Fibroblast of skin of left quadriceps (primary cell): ENCODE data around the gene ATP13A1.
A peak's percentile ranks its signal among the peaks of the same experiment; 100 is the strongest.
"Not testable (repeated sequence)": the region's sequence is repeated elsewhere in the genome, so short reads cannot be mapped to it uniquely, and the experiment has no call there.

Experiments
- DNase-seq, 2 experiments: peaks; one replicate each; pipeline ENCODE4 v3.0.0-alpha.2; 2013; ENCODE audit warnings: low read depth in 2 of 2

Gene ATP13A1

GRCh38 chr19:19663256-19664120, at the start of gene ATP13A1:
Gene ATP13A1 (minus strand): TSS chr19:19663676. CDS start chr19:19663666, 10 bp downstream.
- DNase-seq, result peak; percentile 95 to 96

DNA sequence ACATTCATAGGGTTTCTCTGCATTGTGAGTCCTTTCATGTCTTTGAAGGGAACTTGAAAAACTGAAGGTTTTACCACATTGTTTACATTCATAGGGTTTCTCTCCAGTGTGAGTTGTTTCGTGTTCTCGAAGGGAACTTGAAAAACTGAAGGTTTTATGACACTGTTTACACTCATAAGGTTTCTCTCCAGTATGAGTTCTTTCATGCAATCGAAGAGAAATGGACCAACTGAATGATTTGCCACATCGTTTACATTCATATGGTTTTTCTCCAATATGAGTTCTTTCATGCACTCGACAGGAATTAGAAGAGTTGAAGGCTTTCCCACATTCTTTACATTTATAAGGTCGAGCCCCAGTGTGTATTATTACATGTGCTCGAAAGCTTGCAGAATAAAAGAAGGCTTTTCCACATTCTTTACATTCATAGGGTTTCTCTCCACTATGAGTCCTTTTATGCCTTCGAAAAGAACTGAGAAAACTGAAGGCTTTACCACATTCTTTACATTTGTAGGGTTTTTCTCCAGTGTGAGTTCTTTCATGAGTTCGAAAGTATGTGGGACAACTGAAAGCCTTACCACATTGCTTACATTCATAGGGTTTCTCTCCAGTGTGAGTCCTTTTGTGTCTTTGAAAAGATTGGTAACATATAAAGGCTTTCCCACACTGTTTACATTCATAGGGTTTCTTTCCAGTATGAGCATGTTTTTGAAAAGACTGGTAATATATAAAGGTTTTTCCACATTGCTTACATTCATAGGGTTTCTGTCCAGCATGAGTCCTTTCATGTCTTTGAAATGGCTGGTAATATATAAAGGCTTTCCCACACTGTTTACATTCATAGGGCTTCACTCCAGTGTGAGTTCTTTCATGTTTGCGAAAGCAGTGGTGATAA, 48.7 kb upstream of the ATP13A1 start:
- no peak for DNase-seq

- DNase-seq, result no peak
These were observed 47.9 kb upstream of the ATP13A1 start for GRCh38 chr19:19711306-19711933.

GRCh38 chr19:19710506-19710905, 47.0 kb upstream of the ATP13A1 start:
- no peak for DNase-seq

DNA sequence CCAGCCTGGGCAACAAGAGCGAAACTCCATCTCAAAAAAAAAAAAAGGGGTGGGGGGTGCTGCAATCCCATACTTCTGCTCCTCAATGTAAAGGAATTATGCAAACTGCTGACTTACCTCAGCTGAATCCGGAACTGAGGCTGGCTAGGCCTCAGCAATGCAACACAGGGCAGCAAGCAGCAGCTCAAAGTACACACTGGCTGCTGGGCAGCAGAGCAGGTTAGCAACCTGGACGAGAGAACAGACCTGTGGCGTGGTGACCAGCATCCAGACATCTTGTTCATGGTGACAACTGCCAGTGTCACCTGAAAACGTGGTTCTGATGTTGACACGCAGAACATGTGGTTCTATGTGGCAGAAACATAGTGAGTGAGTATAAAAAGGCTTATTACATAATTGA, 41.4 kb upstream of the ATP13A1 start:
- no peak for DNase-seq

DNA sequence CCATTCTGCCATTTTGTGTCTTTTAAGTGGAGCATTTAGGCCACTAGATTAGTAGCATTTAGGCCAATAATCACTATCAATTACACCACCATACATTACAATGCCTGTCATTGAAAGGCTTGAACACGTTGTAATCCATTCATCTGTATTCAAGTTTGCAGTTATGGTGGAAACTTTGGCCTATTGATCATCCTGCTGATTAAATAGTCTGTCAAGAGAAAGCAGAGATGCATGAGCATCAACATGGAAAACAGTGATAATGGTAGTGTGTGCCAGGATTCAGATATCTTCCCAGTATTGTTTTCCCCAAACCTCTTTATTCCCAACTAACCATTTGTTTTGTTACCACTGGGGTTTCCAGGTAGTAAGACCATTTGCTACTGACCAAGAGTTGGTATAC, 37.0 kb upstream of the ATP13A1 start:
- not testable (repeated sequence) for DNase-seq

DNA sequence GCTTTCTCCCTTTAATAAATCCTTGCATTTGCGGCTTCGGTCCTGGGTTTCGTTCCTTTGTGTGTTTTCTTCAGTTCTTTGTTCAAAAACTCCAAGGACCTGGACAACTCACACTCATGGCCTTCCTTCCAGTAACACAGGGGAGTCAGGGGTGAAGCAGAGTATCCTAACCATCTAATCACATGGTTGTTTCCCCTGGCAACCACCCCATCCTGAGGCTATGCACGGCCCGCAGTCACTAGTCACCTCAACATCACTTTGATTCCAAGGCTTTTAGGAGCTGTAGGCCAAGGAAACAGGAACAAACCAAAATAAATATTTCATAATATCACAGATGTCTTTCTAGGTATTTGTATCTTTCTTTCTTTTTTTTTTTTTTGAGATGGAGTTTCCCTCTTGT, 34.1 kb upstream of the ATP13A1 start:
- DNase-seq, result no peak

DNA sequence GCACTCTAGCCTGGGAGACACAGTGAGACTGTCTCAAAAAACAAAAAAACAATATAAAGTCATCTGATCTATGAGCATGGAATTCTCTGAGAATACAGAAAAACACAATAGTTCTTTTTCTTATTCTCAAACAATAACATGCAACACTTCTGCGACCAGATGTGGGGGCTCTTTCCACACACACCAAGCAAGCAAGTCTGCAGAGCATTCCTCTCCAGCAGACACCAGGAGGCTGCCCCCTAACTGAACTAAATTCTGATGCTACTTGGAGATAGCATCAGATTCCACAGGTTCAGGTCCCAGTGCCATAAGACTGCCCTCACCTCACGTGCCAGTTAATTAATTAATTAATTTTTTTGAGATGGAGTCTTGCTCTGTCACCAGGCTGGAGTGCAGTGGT, 32.9 kb upstream of the ATP13A1 start:
- no peak for DNase-seq

- no peak for DNase-seq
These were observed 28.2 kb upstream of the ATP13A1 start for GRCh38 chr19:19691683-19692082.

GRCh38 chr19:19689023-19689422, 25.5 kb upstream of the ATP13A1 start:
- DNase-seq, result not testable (repeated sequence)

DNA sequence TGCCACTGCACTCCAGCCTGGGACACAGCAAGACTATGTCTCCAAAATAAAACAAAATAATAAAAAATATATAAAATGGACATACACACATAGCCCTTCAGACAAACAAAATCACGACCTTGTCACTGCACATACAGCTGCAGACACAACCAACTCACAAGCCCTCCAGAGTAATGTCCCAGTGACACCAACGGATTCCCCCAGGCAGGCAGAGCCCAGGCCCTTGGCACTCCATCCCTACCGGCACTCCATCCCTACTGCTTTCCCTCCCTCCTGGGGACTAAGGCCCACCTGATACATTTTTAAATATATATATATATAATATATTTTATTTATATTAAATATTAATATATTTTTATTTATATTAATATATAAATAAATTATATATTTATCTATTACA, 23.6 kb upstream of the ATP13A1 start:
- DNase-seq, result no peak

- no peak for DNase-seq
These were observed 23.1 kb upstream of the ATP13A1 start for GRCh38 chr19:19686580-19686979.

DNA sequence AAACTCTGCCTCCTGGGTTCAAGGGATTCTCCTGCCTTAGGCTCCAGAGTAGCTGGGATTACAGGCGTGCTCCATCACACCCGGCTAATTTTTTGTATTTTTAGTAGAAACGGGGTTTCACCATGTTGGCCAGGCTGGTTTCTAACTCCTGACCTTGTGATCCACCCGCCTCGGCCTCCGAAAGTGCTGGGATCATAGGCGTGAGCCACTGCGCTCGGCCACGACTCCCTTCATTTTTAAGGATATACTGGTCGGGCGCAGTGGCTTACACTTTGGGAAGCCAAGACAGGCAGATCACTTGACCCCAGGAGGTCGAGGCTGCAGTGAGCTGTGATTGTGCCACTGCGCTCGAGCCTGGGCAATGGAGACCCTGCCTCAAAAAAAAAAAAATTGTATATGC, 22.6 kb upstream of the ATP13A1 start:
- DNase-seq, result not testable (repeated sequence)

- no peak for DNase-seq
These were observed 15.9 kb upstream of the ATP13A1 start for GRCh38 chr19:19679176-19680073.

DNA sequence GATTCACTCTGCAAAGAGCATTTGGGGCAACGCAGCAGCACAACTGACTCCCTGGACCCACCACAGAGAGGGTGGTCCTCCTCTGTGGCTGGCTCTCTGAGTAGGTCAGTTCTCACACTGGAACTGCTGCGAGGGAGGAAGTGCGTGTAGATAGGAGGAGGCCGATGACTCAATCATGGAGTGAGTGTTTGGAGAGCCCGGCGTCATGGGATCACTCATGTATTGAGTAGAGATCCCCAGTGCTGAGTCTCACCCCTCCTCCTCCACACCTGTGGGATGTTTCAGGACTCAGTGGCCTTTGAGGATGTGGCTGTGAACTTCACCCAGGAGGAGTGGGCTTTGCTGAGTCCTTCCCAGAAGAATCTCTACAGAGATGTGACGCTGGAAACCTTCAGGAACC, 14.1 kb upstream of the ATP13A1 start:
- DNase-seq, result no peak

GRCh38 chr19:19674315-19674714, 10.8 kb upstream of the ATP13A1 start:
- no peak for DNase-seq

GRCh38 chr19:19672816-19673215, 9.3 kb upstream of the ATP13A1 start:
- no peak for DNase-seq

GRCh38 chr19:19670070-19670551, 6.6 kb upstream of the ATP13A1 start:
- no peak for DNase-seq

- peak; percentile 67 to 68 for DNase-seq
These were observed 4.9 kb upstream of the ATP13A1 start, which contains the start of gene ZNF101 for GRCh38 chr19:19668230-19669012. Gene ZNF101 (plus strand): TSS chr19:19668839. CDS start chr19:19668964, 125 bp downstream.

GRCh38 chr19:19665420-19665948, 2.0 kb upstream of the ATP13A1 start:
- DNase-seq, result not testable (repeated sequence)
